ENCODE measurements around the gene B3GNT2.

B3GNT2 gene

DNA sequence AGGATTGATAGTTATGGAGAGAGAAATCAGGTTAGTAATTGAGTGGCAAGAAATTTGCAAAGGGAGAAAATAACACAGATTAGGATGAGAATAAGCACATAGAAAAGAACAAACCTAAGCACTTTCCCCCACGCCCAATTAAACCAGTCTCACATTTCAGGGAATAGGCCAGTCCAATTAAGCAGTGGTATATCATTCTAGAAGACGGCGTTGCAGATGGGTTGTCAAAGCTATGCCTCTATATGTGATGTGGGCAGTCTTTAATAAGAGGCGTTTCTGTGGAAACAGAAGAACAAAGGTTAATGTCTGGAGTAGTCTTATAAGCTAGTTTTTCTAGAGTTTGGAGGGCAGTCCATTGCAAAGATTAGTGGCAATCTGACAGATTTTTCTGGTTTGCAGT, 61.6 kb downstream of the B3GNT2 start:
- no peaks in the 10 kb centered on the region for H3K79me2 ChIP-seq (ENCODE audit: low read length)
- TF ChIP-seq EZH2 (optimal IDR thresholded peaks at IDR 0.05; ENCODE audit: low read depth, low read length) (no peak), EZH2phosphoT487 (IDR thresholded peaks at IDR 0.05; ENCODE audit: low read length) (no peak)
- TF ChIP-seq, protein P1, sequence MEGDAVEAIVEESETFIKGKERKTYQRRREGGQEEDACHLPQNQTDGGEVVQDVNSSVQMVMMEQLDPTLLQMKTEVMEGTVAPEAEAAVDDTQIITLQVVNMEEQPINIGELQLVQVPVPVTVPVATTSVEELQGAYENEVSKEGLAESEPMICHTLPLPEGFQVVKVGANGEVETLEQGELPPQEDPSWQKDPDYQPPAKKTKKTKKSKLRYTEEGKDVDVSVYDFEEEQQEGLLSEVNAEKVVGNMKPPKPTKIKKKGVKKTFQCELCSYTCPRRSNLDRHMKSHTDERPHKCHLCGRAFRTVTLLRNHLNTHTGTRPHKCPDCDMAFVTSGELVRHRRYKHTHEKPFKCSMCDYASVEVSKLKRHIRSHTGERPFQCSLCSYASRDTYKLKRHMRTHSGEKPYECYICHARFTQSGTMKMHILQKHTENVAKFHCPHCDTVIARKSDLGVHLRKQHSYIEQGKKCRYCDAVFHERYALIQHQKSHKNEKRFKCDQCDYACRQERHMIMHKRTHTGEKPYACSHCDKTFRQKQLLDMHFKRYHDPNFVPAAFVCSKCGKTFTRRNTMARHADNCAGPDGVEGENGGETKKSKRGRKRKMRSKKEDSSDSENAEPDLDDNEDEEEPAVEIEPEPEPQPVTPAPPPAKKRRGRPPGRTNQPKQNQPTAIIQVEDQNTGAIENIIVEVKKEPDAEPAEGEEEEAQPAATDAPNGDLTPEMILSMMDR (IDR thresholded peaks at IDR 0.05; ENCODE audit: low read length): no peak
- no peaks in the 10 kb centered on the region for H3K4me1 ChIP-seq (ENCODE audit: low read length)
- H3K36me3 ChIP-seq (replicated peaks; ENCODE audit: insufficient read depth, low read length): no peaks in the 10 kb centered on the region
- H3K27me3 ChIP-seq (replicated peaks; ENCODE audit: insufficient read depth, low read length): no peaks in the 10 kb centered on the region
- no peak overlapping the region for H2AFZ ChIP-seq (ENCODE audit: low read length)
- no peak overlapping the region for H3K4me3 ChIP-seq (ENCODE audit: low read length)
- H3F3A ChIP-seq (ENCODE audit: insufficient read depth, low read length): no peaks in the 10 kb centered on the region
- H3K9ac ChIP-seq (ENCODE audit: low read length): no peak overlapping the region
- no peak for DNase-seq
- H3K4me2 ChIP-seq (ENCODE audit: low read depth, low read length): no peak overlapping the region
- H3K9me2 ChIP-seq (replicated peaks; ENCODE audit: insufficient read depth, low read length): no peaks in the 10 kb centered on the region
- H3K9me3 ChIP-seq (replicated peaks; ENCODE audit: insufficient read depth, low read length): no peaks in the 10 kb centered on the region
- H4K20me1 ChIP-seq (ENCODE audit: insufficient read depth, low read length): no peaks in the 10 kb centered on the region
- no peak overlapping the region for H3K27ac ChIP-seq (ENCODE audit: low read length)

DNA sequence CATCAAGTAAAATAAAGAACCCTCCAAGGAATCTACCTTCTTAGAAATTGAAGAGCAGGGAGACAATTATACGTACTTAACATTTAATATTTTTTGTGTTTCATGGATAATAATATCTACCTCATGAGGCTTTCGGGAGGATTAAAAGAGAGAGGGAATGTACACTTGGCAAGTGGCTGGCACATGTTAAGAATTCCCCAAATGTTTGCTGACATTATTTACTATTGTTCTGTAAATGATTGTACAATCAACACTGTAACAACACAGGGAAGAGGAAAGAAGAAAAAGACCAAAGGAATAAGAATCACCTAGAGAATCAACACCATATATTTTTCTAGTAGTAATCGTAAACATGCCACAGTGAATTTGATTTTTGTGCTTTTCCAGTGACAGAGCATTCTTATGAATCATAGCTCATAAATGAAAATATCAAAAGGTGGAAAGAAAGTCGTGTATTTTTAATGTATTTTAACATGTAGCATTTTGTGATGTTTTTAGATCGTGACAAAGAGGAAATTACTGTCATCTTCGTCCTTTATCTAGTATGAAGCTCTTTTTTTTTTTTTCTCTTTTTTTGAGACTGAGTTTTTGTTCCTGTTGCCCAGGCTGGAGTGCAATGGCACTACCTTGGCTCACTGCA, 67.3 kb downstream of the B3GNT2 start:
- Histone ChIP-seq H3F3A (ENCODE audit: insufficient read depth, low read length) (no peaks in the 10 kb centered on the region), H3K4me2 (ENCODE audit: low read depth, low read length) (no peak overlapping the region), H3K27me3 (replicated peaks; ENCODE audit: insufficient read depth, low read length) (no peaks in the 10 kb centered on the region), H3K4me3 (ENCODE audit: low read length) (no peak overlapping the region), H3K9me3 (replicated peaks; ENCODE audit: insufficient read depth, low read length) (no peaks in the 10 kb centered on the region), H3K36me3 (replicated peaks; ENCODE audit: insufficient read depth, low read length) (no peaks in the 10 kb centered on the region), H2AFZ (ENCODE audit: low read length) (no peak overlapping the region), H3K9ac (ENCODE audit: low read length) (no peak overlapping the region), H3K4me1 (ENCODE audit: low read length) (no peaks in the 10 kb centered on the region), H3K79me2 (ENCODE audit: low read length) (no peaks in the 10 kb centered on the region), H3K9me2 (replicated peaks; ENCODE audit: insufficient read depth, low read length) (no peaks in the 10 kb centered on the region), H4K20me1 (ENCODE audit: insufficient read depth, low read length) (no peaks in the 10 kb centered on the region), H3K27ac (ENCODE audit: low read length) (no peak overlapping the region)
- TF ChIP-seq, protein P1 (IDR thresholded peaks at IDR 0.05; ENCODE audit: low read length): no peak
- no peak for TF ChIP-seq EZH2 (optimal IDR thresholded peaks at IDR 0.05; ENCODE audit: low read depth, low read length)
- no peak for TF ChIP-seq EZH2phosphoT487 (IDR thresholded peaks at IDR 0.05; ENCODE audit: low read length)
- no peak for DNase-seq

DNA sequence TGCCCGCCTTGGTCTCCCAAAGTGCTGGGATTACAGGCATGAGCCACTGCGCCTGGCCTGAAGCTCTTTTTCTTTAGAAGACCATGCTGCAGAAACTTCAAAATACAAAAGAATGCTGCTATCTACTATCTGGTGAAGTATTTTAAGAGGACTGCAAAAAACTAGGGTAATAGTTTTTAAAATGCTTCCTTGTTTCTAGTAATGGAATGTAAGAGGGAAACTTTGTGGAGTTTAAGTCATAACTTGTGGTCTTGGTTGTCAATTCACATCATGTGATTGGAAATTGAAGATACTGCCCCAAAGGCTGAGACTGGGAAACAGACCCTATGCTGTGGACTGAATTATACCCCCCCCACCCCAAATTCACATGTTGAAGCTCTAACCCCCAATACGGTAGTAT, 68.3 kb downstream of the B3GNT2 start:
- no peak overlapping the region for H3K4me3 ChIP-seq (ENCODE audit: low read length)
- H3K4me1 ChIP-seq (ENCODE audit: low read length): no peaks in the 10 kb centered on the region
- no peak overlapping the region for H3K9ac ChIP-seq (ENCODE audit: low read length)
- H3K79me2 ChIP-seq (ENCODE audit: low read length): no peaks in the 10 kb centered on the region
- H3K27ac ChIP-seq (ENCODE audit: low read length): no peak overlapping the region
- TF ChIP-seq, protein P1 (IDR thresholded peaks at IDR 0.05; ENCODE audit: low read length): no peak
- TF ChIP-seq EZH2 (optimal IDR thresholded peaks at IDR 0.05; ENCODE audit: low read depth, low read length): no peak
- no peak for TF ChIP-seq EZH2phosphoT487 (IDR thresholded peaks at IDR 0.05; ENCODE audit: low read length)
- H3F3A ChIP-seq (ENCODE audit: insufficient read depth, low read length): no peaks in the 10 kb centered on the region
- H3K27me3 ChIP-seq (replicated peaks; ENCODE audit: insufficient read depth, low read length): no peaks in the 10 kb centered on the region
- H4K20me1 ChIP-seq (ENCODE audit: insufficient read depth, low read length): no peaks in the 10 kb centered on the region
- no peak overlapping the region for H3K4me2 ChIP-seq (ENCODE audit: low read depth, low read length)
- no peak for DNase-seq
- no peaks in the 10 kb centered on the region for H3K9me3 ChIP-seq (replicated peaks; ENCODE audit: insufficient read depth, low read length)
- no peaks in the 10 kb centered on the region for H3K36me3 ChIP-seq (replicated peaks; ENCODE audit: insufficient read depth, low read length)
- no peak overlapping the region for H2AFZ ChIP-seq (ENCODE audit: low read length)
- H3K9me2 ChIP-seq (replicated peaks; ENCODE audit: insufficient read depth, low read length): no peaks in the 10 kb centered on the region

All from MM.1S (cell line).